ENCODE results near the gene CTBP1.
"Not testable (repeated sequence)": the region's sequence is repeated elsewhere in the genome, so short reads cannot be mapped to it uniquely, and the experiment has no call there.

The CTBP1 gene

GRCh38 chr4:1237261-1237660, 11.7 kb downstream of the CTBP1 start:
- DNase-seq: not testable (repeated sequence)

GRCh38 chr4:1236836-1237235, 12.1 kb downstream of the CTBP1 start:
- DNase-seq: not testable (repeated sequence)

GRCh38 chr4:1236103-1236641, 12.8 kb downstream of the CTBP1 start:
- no peak for DNase-seq

GRCh38 chr4:1235381-1236102, 13.4 kb downstream of the CTBP1 start:
- DNase-seq: no peak

- DNase-seq: no peak
These were observed 14.1 kb downstream of the CTBP1 start for GRCh38 chr4:1234811-1235292.

GRCh38 chr4:1234309-1234695, 14.6 kb downstream of the CTBP1 start:
- DNase-seq: no peak

- no peak for DNase-seq
These were observed 15.2 kb downstream of the CTBP1 start for GRCh38 chr4:1233641-1234308.

- DNase-seq: no peak
These were observed 16.0 kb downstream of the CTBP1 start for GRCh38 chr4:1232661-1233621.

GRCh38 chr4:1231637-1232360, 17.1 kb downstream of the CTBP1 start:
- DNase-seq: no peak

- DNase-seq: no peak
These were observed 17.8 kb downstream of the CTBP1 start for GRCh38 chr4:1230971-1231636.

GRCh38 chr4:1230316-1230715, 18.6 kb downstream of the CTBP1 start:
- no peak for DNase-seq

GRCh38 chr4:1229117-1229849, 19.6 kb downstream of the CTBP1 start:
- DNase-seq: no peak

- no peak for DNase-seq
These were observed 21.1 kb downstream of the CTBP1 start for GRCh38 chr4:1227816-1228215.

- no peak for DNase-seq
These were observed 22.3 kb downstream of the CTBP1 start for GRCh38 chr4:1226598-1226997.

GRCh38 chr4:1226144-1226481, 22.8 kb downstream of the CTBP1 start:
- no peak for DNase-seq

- no peak for DNase-seq
These were observed 23.4 kb downstream of the CTBP1 start for GRCh38 chr4:1225272-1226143.

- DNase-seq: no peak
These were observed 24.8 kb downstream of the CTBP1 start for GRCh38 chr4:1223841-1224809.

GRCh38 chr4:1222938-1223690, 25.8 kb downstream of the CTBP1 start:
- no peak for DNase-seq
